Activated CD8-positive, alpha-beta memory T cell treated with anti-CD3 and anti-CD28 coated beads, Interleukin-2, amount 50 U/mL, for 48 hours (primary cell): ENCODE data around the gene NAA80.
"Not testable (repeated sequence)": the region's sequence is repeated elsewhere in the genome, so short reads cannot be mapped to it uniquely, and the experiment has no call there.

Source experiments
- DNase-seq: peaks from one replicate; pipeline ENCODE4 v3.0.0-alpha.2; 2020

Gene NAA80

GRCh38 chr3:50288387-50289007, 10.7 kb downstream of the NAA80 start:
- DNase-seq, result no peak

DNA sequence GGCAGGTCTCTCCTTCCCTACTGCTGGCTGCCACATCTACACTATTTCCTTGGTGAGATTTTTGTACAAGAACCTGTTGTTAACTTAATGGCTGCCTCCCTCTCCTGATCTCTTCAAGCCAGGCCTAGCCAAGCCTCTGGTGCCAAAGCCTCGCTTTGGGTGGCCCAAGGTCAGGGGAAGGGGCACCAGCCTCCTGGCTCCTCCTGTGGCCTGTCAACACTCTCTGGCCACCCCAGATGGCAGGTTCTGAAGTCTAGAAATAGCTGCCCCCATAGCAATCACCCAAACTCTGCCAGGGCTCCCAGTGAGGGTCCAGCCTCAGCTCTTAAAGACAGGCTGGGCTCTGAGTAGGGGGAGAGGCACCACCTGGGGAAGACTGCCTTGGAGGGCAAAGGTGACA, 11.9 kb downstream of the NAA80 start:
- DNase-seq, result no peak

DNA sequence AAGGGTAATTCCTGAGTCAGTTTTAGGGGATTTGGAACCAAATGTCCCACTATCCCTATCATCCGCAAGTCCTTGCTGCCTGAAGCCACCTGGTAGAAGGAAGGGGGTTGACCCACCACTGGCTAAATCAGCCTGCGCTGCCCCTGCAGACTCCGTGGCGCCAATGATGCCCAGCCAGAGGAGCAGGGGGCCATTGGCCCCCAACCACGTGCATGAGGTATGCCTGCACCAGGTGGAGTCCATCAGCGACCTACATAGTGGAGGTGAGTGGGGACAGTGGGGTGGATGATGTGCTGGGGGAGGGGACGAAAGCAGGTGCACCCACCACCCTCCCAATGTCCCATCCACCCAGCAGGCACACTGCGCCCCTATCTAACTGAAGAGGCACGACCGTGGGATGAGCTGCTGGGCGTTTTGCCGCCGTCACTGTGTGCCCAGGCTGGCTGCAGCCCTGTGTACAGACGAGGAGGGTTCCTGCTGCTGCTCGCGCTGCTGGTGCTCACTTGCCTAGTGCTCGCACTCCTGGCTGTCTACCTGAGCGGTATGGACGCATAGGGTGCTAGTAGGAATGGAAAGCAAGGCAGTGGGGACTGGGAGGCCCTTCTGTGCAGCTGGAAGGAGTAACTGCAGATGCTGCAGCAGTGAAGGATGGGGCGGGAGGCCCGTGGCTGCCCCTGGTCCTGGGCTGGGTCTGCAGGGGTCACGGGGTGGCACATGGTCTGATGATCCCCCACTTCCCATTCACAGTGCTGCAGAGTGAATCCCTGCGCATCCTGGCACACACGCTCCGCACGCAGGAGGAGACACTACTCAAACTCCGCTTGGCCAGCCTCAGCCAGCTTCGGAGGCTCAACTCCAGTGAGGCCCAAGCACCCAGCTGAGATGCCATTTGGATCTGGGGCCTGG, 12.6 kb downstream of the NAA80 start:
- DNase-seq, result no peak

- DNase-seq, result not testable (repeated sequence)
Observed at GRCh38 chr3:50284121-50284520, 15.1 kb downstream of the NAA80 start.

DNA sequence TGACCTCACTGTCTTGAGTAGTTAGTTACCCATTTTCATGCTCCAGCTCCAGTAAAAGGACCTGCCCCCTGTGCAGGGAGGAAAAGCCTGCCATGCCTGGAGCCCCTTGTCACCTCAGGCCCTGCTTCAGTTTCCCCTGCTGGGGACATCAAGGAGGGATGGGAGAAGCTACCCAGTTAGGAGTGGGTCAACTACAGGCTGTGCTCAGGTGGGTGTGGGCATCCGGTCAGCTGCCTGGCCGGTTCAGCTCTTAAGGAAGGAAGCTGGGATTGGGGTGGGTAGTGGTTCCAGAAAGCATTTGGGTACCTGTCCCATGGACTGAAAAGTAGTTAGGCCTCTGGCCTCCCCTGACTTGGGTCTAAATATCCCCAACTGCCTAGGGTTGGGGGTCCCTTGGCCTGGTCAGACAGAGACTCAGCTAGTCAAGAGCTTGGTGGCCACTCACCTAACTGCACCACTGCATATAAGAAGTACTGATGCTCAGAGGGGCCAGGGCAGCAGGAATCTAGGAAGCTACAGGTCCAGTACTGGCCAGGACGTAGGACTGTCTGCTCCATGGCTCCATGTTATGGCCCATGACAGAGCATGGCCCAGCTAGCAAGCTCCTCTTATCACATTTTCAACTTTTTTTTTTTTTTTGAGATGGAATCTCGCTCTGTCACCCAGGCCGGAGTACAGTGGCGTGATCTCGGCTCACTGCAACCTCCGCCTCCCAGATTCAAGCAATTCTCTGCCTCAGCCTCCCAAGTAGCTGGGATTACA, 19.8 kb downstream of the NAA80 start:
- no peak for DNase-seq

DNA sequence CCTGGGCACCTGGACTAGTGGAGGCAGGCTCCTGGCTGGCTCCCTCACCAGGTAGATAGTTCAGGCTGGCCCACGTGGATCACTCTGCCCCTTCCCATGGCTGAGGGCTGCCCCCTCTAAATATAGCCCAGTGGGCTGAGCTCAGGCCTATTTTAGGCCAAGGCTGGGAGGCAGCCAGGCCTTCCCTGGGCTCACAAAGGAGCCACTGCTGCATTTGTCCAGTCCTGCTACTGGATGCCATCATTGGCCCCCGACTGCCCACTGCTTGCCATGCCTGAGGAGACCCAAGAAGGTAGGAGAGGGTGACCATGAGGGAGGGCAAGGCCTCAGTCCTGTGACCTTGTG, 20.4 kb downstream of the NAA80 start, which contains the start of gene LSMEM2:
LSMEM2 (plus strand) TSS at position 208 of the 345 bp plus-strand sequence; CDS start at position 235, 27 bp downstream.
- no peak for DNase-seq

DNA sequence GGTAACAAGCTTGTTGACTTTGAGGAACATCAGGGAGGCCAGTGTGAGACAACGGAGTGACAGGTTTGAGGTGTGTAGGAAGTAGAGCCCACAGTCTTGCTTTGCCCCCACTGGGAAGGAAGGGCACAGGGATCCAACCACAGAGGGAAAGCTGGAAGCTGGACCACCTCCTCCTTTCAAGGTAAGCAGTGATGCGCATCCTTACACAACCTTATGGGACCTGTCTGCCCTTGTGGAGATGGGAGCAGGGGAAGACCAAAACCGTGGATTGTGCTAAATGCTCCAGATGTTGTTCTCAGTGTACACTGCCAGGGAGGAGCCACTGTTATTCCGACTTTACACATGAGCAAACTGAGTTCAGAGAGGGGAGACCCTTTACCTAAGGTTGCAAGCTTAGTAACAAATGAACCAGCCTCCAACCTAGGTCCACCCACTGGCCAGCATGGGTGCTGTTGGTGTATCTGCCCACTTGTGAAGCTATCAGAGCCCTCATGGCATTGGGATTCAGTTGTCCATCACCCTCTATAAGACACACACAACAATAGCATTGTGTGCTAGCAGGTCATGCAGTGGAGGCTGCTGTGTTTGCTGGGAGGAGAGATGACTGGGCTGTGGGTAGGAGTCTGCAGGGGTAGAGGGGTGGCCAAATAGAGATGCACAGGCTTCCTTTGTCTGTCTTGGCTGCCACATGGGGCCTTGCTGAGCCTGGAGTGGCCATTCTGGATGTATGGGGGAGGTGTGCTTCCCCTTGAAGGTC, 20.9 kb downstream of the NAA80 start:
- DNase-seq, result no peak

- DNase-seq, result no peak
Observed at GRCh38 chr3:50276762-50277101, 22.5 kb downstream of the NAA80 start.

- no peak for DNase-seq
Observed at GRCh38 chr3:50275996-50276761, 23.0 kb downstream of the NAA80 start.

DNA sequence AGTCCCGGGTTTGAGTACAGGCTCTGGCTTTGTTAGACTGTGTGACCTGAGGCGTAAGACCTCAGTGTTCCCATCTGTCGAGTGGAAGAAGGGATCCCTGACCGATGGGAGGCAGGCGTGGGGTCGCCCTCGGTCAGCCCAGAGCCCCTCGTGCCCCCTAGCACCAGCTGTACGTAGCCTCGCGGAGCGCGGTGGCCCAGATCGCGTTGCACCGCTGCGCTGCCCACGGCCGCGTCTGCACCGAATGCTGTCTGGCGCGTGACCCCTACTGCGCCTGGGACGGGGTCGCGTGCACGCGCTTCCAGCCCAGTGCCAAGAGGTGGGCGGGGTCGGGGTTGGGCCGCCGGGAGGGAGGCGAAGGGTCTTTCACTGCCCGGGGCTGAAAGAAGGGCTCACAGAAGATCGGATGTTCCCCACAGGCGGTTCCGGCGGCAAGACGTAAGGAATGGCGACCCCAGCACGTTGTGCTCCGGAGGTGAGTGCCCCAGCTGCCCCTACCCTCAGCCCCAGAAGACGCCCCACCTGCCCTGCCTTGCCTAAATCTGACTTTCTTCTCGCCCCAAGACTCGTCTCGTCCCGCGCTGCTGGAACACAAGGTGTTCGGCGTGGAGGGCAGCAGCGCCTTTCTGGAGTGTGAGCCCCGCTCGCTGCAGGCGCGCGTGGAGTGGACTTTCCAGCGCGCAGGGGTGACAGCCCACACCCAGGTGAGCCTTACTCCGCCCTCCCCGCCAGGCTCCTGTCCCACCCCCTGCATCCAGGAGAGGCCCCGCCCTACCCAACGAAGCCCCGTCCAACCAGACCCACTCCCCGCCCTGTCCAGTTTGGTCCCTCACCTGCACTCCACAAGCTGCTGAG, 23.8 kb downstream of the NAA80 start:
- DNase-seq, result no peak

- peak; percentile 91 for DNase-seq
Observed at GRCh38 chr3:50274371-50275104, 24.7 kb downstream of the NAA80 start.

DNA sequence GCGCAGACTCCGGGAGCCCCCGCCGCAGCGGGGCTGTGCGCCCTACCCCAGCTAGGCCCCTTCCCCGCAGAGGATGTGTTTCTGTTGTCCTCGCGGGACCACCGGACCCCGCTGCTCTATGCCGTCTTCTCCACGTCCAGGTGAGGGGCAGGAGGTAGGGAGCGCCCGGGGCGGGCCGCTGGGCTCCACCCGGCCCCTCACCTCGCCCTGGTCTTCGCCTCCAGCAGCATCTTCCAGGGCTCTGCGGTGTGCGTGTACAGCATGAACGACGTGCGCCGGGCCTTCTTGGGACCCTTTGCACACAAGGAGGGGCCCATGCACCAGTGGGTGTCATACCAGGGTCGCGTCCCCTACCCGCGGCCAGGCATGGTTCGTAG, 25.5 kb downstream of the NAA80 start:
- DNase-seq, result no peak

GRCh38 chr3:50272911-50273688, 26.1 kb downstream of the NAA80 start:
- peak; percentile 100 for DNase-seq

DNA sequence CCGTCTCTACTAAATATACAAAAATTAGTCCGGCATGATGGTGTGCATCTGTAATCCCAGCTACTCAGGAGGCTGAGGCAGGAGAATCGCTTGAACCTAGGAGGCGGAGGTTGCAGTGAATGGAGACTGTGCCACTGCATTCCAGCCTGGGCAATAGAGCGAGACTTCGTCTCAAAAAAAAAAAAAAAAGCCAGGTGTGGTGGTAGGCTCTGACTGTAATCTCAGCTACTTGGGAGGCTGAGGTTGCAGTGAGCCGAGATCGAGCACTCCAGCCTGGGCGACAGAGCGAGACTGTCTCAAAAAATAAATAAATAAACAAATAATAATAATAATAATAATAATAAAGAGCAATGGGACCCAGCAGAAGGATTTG, 26.7 kb downstream of the NAA80 start:
- not testable (repeated sequence) for DNase-seq

- DNase-seq, result no peak
Observed at GRCh38 chr3:50271314-50271936, 27.8 kb downstream of the NAA80 start.

GRCh38 chr3:50270422-50271224, 28.6 kb downstream of the NAA80 start:
- DNase-seq, result no peak

DNA sequence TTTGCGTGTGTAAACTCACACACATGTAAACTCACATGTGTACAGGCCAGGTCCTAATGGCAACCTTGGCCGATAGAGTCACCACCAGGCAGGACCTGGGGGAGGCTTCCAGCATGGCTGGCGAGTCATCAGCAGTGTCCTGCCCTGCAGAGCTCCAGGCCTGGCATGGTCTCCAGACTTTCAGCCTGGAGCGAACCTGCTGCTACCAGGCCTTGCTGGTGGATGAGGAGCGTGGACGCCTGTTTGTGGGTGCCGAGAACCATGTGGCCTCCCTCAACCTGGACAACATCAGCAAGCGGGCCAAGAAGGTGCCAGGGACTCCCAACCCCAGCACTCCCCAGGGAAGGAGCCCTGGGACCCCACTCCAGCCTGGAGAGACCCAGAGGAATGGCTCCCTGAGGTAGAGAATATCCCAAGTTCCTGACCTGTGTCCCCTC, 29.2 kb downstream of the NAA80 start:
- no peak for DNase-seq

DNA sequence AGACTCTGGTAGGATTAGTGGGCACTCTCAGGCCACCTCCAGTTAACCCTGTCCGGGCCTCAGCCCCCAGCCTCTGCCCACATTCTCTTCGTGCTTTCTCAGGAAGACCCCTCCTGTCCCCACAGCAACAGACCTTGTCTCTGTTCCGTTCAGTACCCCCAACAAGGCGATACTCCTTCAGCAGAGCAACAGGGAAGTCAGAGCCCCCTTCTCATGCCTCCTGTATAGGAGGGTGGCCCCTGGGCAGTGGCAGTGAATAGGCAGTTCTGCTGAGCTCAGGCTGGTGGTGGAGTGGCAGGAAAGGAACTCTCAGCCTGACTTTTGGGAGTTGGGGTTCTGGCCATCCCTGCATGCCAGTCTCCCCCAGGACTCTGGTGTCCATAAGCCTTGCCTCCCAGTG, 29.7 kb downstream of the NAA80 start:
- no peak for DNase-seq
